OCI-LY3 (cell line): ENCODE data around the gene ADAP1.

Source experiments
- CTCF ChIP-seq: fragments of 200-600, 300-600 bp; sonication (generic); IDR thresholded peaks from 2 replicates; pipeline ENCODE4 v1.5.1; 2014; ENCODE audit warnings: antibody characterized with exemption, low read length, low read depth
- EZH2phosphoT487 ChIP-seq: fragments of 200-600 bp; shearing (Covaris generic); IDR thresholded peaks from 2 replicates; pipeline ENCODE4 v1.6.1; 2018; ENCODE audit warnings: antibody characterized with exemption, mixed run types, low read depth

GRCh38 chr7:904847-905246 lies 49.6 kb downstream of the ADAP1 start:
- TF ChIP-seq CTCF, result no peak
- no peak for TF ChIP-seq EZH2phosphoT487
